Mucosa of descending colon (tissue), 3 donors: ENCODE results near the gene CALCB. TPM values are rescaled to one million over a fixed set of nuclear protein-coding genes. Genes with fewer than 3 reads are reported as not detected.

ENCODE experiments used
- ATAC-seq: fragments of 200-7000 bp; cut with Tn5 transposase; one replicate; pipeline ENCODE4 v1.9.1; 2020; ENCODE audit warnings: mild to moderate bottlenecking, moderate library complexity
- DNase-seq, 3 donors: peaks; one replicate each; pipeline ENCODE4 v3.0.0-alpha.2; 2020
- H3K36me3 ChIP-seq: fragments of 200-600 bp; one replicate; pipeline ENCODE4 v1.8.0; 2021; ENCODE audit warnings: low read depth, mild to moderate bottlenecking
- H3K4me1 ChIP-seq: fragments of 200-600 bp; one replicate; pipeline ENCODE4 v1.8.0; 2021; ENCODE audit warnings: low read depth, mild to moderate bottlenecking
- H3K4me3 ChIP-seq: fragments of 200-600 bp; one replicate; pipeline ENCODE4 v1.8.0; 2021; ENCODE audit warnings: mild to moderate bottlenecking
- H3K9me3 ChIP-seq: fragments of 200-600 bp; one replicate; pipeline ENCODE4 v1.8.0; 2021; ENCODE audit warnings: mild to moderate bottlenecking
- intact Hi-C, 2 donors: fragments of 100-400 bp; cut with DNase I in 1 of 2; cut with micrococcal nuclease in 1 of 2; formaldehyde crosslinking; loops; one replicate each; pipeline versions ENCODE4 v1.11.0 to v1.11.1; 2022; cut with DNase I, micrococcal nuclease
- total RNA-seq, 3 donors: library from RNA; stranded (reverse); fragmentation: NEBNext Ultra II Directional in 2 of 3; extraction: Animal tissue kit (Norgen Biotek cat#: 25700) in 2 of 3; gene quantifications; one replicate each; pipeline versions ENCODE4 v1.2.1 to v1.2.4, GENCODE V29; 2021 to 2023
- TF ChIP-seq, protein P1 (sequence below): fragments of 200-600 bp; IDR thresholded peaks from one replicate; pipeline ENCODE4 v1.8.0; 2022; ENCODE audit warnings: antibody characterized with exemption, mild to moderate bottlenecking
- donor health status: DM: no; HTN: no; CAD: no; lungs with moderate emphysema.
- donor health status: DM: no; HTN: no; CAD: no.
- donor health status: DM: no; HTN: yes; CAD: no.

CALCB gene
- total RNA-seq, 3 donors from 2014 or later, result 1.6 TPM; not detected in 2

- DNase-seq, result peak in 1 of 3 donors; percentile 38
- TF ChIP-seq, protein P1, sequence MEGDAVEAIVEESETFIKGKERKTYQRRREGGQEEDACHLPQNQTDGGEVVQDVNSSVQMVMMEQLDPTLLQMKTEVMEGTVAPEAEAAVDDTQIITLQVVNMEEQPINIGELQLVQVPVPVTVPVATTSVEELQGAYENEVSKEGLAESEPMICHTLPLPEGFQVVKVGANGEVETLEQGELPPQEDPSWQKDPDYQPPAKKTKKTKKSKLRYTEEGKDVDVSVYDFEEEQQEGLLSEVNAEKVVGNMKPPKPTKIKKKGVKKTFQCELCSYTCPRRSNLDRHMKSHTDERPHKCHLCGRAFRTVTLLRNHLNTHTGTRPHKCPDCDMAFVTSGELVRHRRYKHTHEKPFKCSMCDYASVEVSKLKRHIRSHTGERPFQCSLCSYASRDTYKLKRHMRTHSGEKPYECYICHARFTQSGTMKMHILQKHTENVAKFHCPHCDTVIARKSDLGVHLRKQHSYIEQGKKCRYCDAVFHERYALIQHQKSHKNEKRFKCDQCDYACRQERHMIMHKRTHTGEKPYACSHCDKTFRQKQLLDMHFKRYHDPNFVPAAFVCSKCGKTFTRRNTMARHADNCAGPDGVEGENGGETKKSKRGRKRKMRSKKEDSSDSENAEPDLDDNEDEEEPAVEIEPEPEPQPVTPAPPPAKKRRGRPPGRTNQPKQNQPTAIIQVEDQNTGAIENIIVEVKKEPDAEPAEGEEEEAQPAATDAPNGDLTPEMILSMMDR, result no peak
- no peak within 1 kb of the TSS for H3K4me3 ChIP-seq
- H3K36me3 ChIP-seq, result no peaks in the 10 kb centered on the region
- intact Hi-C loops, result no loop called here
- H3K4me1 ChIP-seq, result no peaks in the 10 kb centered on the region
- peak; percentile 37 for ATAC-seq
- H3K9me3 ChIP-seq, result no peaks in the 10 kb centered on the region
Observed at GRCh38 chr11:15114501-15115475, 41.4 kb downstream of the CALCB start, which contains the start of gene INSC. INSC (plus strand) TSS chr11:15114923; CDS start chr11:15149175, 34,252 bp downstream.

- no peak for ATAC-seq
- DNase-seq, result no peak
- no peaks in the 10 kb centered on the region for H3K4me1 ChIP-seq
- TF ChIP-seq, protein P1, result no peak
- no peaks in the 10 kb centered on the region for H3K9me3 ChIP-seq
- intact Hi-C loops, result no loop called here
- no peaks in the 10 kb centered on the region for H3K36me3 ChIP-seq
- H3K4me3 ChIP-seq, result no peak overlapping the region
Observed at GRCh38 chr11:15115686-15116085, 42.3 kb downstream of the CALCB start.

DNA sequence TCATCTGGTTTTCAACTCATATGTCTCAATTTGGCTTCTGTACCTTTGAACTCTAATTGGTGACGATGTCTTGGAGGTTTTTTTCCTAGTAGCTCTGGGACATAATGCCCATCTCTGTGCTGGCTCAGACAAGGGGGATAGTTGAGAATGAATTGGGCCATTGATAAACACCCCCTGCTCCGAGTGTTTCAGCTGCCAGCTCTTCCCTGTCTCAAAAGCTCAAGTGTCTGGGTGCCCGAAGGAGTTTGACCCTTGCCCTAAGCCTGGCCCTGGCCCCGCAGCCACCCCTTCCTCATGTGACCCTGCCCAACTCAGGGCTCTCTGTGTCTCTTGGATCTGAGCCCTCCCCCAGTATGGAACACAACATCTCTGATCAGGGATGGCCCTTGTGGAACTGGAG lies 44.4 kb downstream of the CALCB start:
- DNase-seq (no peak), ATAC-seq (no peak)
- Histone ChIP-seq H3K36me3 (no peaks in the 10 kb centered on the region), H3K4me3 (no peak overlapping the region), H3K9me3 (no peaks in the 10 kb centered on the region), H3K4me1 (no peaks in the 10 kb centered on the region)
- intact Hi-C loops, result no loop called here
- TF ChIP-seq, protein P1, result no peak

GRCh38 chr11:15118431-15118830 lies 45.0 kb downstream of the CALCB start:
- Histone ChIP-seq H3K36me3 (no peaks in the 10 kb centered on the region), H3K9me3 (no peaks in the 10 kb centered on the region), H3K4me1 (no peaks in the 10 kb centered on the region), H3K4me3 (no peak overlapping the region)
- TF ChIP-seq, protein P1, result no peak
- no peak for ATAC-seq
- intact Hi-C loops, result no loop called here
- no peak for DNase-seq

DNA sequence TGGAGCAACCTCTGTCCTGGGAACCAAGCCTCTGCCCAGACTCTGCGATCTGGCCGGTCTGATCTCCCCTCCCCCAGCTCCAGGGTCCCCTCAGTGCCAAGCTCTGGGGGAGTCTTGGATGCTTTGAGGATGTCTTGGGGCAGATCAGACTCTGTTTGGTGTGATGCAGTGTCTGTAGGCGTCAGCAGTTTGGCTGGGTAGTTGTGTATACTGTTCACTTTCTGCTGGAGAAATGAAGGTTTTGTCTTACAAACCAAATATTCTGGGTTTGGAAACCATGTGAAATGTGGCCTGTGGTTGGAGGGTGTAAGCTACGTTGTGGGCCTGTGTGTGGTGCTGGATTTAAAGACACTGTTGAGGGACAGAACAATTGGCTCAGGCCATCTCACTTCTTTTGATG lies 46.0 kb downstream of the CALCB start:
- ATAC-seq (no peak), DNase-seq (no peak)
- intact Hi-C loops, result no loop called here
- no peak overlapping the region for H3K4me3 ChIP-seq
- no peaks in the 10 kb centered on the region for H3K4me1 ChIP-seq
- no peaks in the 10 kb centered on the region for H3K36me3 ChIP-seq
- H3K9me3 ChIP-seq, result no peaks in the 10 kb centered on the region
- TF ChIP-seq, protein P1, result no peak
